GM20431 (cell line): ENCODE data around the gene JAKMIP2.

Source experiments
- in situ Hi-C: fragments of 300-500 bp; cut with MseI, MboI; formaldehyde crosslinking; loops from one replicate; pipeline ENCODE4 v1.15.0; 2020; ENCODE audit warnings: low sequenced_read_pairs; ENCODE audit not compliant: unreplicated experiment

Gene JAKMIP2

GRCh38 chr5:147544556-147544955, 238.0 kb downstream of the JAKMIP2 start:
- in situ Hi-C loops: no loop called here

- in situ Hi-C loops: no loop called here
Measured at GRCh38 chr5:147539053-147539452, 243.5 kb downstream of the JAKMIP2 start.

- in situ Hi-C loops: no loop called here
Measured at GRCh38 chr5:147538236-147538635, 244.3 kb downstream of the JAKMIP2 start.
